Type B pancreatic cell (in vitro differentiated cells): ENCODE data around the gene CABLES2. TPM values are rescaled to one million over a fixed set of nuclear protein-coding genes. Genes with fewer than 3 reads are reported as not detected.

ENCODE experiments used
- DNase-seq: peaks from one replicate; pipeline ENCODE4 v3.0.0; 2021; ENCODE audit warnings: mixed read lengths; ENCODE audit not compliant: unreplicated experiment; ENCODE audit errors: extremely low spot score
- H3K27ac Mint-ChIP-seq: 2 replicates; pipeline ENCODE4 v1.8.0; 2021; ENCODE audit warnings: mild to moderate bottlenecking, mixed read lengths
- H3K27me3 Mint-ChIP-seq: 2 replicates; pipeline ENCODE4 v1.8.0; 2021; ENCODE audit warnings: mixed read lengths
- H3K36me3 Mint-ChIP-seq: 2 replicates; pipeline ENCODE4 v1.8.0; 2021; ENCODE audit warnings: mixed read lengths
- H3K4me1 Mint-ChIP-seq: one replicate; pipeline ENCODE4 v1.8.0; 2021; ENCODE audit warnings: mixed read lengths; ENCODE audit not compliant: unreplicated experiment
- H3K4me3 Mint-ChIP-seq: 2 replicates; pipeline ENCODE4 v1.8.0; 2021; ENCODE audit warnings: mild to moderate bottlenecking, mixed read lengths
- H3K9me3 Mint-ChIP-seq: 2 replicates; pipeline ENCODE4 v1.8.0; 2021; ENCODE audit warnings: mixed read lengths
- CTCF ChIP-seq: fragments of 200-600 bp; sonication (generic); conservative IDR thresholded peaks from 2 replicates; pipeline ENCODE4 v1.5.0; 2021; ENCODE audit warnings: antibody characterized with exemption, mild to moderate bottlenecking
- total RNA-seq: library from RNA; stranded (reverse); gene quantifications from 2 replicates; pipeline ENCODE4 v1.2.1, GENCODE V29; 2021; ENCODE audit warnings: low replicate concordance

CABLES2 gene
- total RNA-seq, 1 donor from 2014 or later: 18.4 TPM

- peaks cover 7% of the 10 kb centered on the region for H3K36me3 Mint-ChIP-seq
- H3K4me1 Mint-ChIP-seq: peaks cover 18% of the 10 kb centered on the region
- H3K9me3 Mint-ChIP-seq: no peaks in the 10 kb centered on the region
- DNase-seq: no peak
- no peaks in the 10 kb centered on the region for H3K27me3 Mint-ChIP-seq
- no peak for TF ChIP-seq CTCF
- H3K4me3 Mint-ChIP-seq: peak overlapping the region; percentile 93
- H3K27ac Mint-ChIP-seq: peak overlapping the region; percentile 83
These were observed 18.1 kb downstream of the CABLES2 start for GRCh38 chr20:62388839-62389600.

GRCh38 chr20:62387933-62388635 is 19.0 kb downstream of the CABLES2 start:
- H3K27ac Mint-ChIP-seq: peak overlapping the region; percentile 83
- H3K27me3 Mint-ChIP-seq: no peaks in the 10 kb centered on the region
- no peak for TF ChIP-seq CTCF

GRCh38 chr20:62387219-62387913 is 19.7 kb downstream of the CABLES2 start:
- H3K36me3 Mint-ChIP-seq: peaks cover 10% of the 10 kb centered on the region
- peak overlapping the region; percentile 93 for H3K4me3 Mint-ChIP-seq
- H3K9me3 Mint-ChIP-seq: no peaks in the 10 kb centered on the region
- DNase-seq: no peak
- peaks cover 23% of the 10 kb centered on the region for H3K4me1 Mint-ChIP-seq
- no peak for TF ChIP-seq CTCF
- peak overlapping the region; percentile 83 for H3K27ac Mint-ChIP-seq
- H3K27me3 Mint-ChIP-seq: no peaks in the 10 kb centered on the region

More at GRCh38 chr20:62387933-62388635, 19.0 kb downstream of the CABLES2 start:
- DNase-seq: no peak
- peaks cover 18% of the 10 kb centered on the region for H3K4me1 Mint-ChIP-seq
- H3K9me3 Mint-ChIP-seq: no peaks in the 10 kb centered on the region
- H3K4me3 Mint-ChIP-seq: peak overlapping the region; percentile 93
- peaks cover 7% of the 10 kb centered on the region for H3K36me3 Mint-ChIP-seq

- DNase-seq: peak; percentile 94
- peaks cover 6% of the 10 kb centered on the region for H3K9me3 Mint-ChIP-seq
- peak within 1 kb of the TSS; percentile 94 for H3K27ac Mint-ChIP-seq
- no peak for TF ChIP-seq CTCF
- peak within 1 kb of the TSS; percentile 93 for H3K4me3 Mint-ChIP-seq
- H3K4me1 Mint-ChIP-seq: peaks cover 27% of the 10 kb centered on the region
- peaks cover 17% of the 10 kb centered on the region for H3K36me3 Mint-ChIP-seq
- no peaks in the 10 kb centered on the region for H3K27me3 Mint-ChIP-seq
These were observed 20.5 kb downstream of the CABLES2 start, which contains the start of gene RPS21 for GRCh38 chr20:62386383-62387218. Gene RPS21, plus strand, starts transcription at chr20:62387103. Its CDS starts 236 bp downstream, at chr20:62387339.
